NOMO-1 (cell line): ENCODE results near the gene TBL1X.

Source experiments
- DNase-seq, 2 experiments: peaks; one replicate each; lab custom pipeline; 2025; ENCODE audit not compliant: unreplicated experiment in 2 of 2; lab: John Stamatoyannopoulos, UW

The TBL1X gene

GRCh38 chrX:9786798-9787635, 322.2 kb downstream of the TBL1X start:
- DNase-seq: no peak

- no peak for DNase-seq
Observed at GRCh38 chrX:9788911-9789310, 324.1 kb downstream of the TBL1X start.

GRCh38 chrX:9789555-9789954, 324.7 kb downstream of the TBL1X start:
- DNase-seq: no peak
